ENCODE data around the gene UBTD1.
"Not testable (repeated sequence)": the region's sequence is repeated elsewhere in the genome, so short reads cannot be mapped to it uniquely, and the experiment has no call there.

UBTD1 gene, protein sequence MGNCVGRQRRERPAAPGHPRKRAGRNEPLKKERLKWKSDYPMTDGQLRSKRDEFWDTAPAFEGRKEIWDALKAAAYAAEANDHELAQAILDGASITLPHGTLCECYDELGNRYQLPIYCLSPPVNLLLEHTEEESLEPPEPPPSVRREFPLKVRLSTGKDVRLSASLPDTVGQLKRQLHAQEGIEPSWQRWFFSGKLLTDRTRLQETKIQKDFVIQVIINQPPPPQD

DNA sequence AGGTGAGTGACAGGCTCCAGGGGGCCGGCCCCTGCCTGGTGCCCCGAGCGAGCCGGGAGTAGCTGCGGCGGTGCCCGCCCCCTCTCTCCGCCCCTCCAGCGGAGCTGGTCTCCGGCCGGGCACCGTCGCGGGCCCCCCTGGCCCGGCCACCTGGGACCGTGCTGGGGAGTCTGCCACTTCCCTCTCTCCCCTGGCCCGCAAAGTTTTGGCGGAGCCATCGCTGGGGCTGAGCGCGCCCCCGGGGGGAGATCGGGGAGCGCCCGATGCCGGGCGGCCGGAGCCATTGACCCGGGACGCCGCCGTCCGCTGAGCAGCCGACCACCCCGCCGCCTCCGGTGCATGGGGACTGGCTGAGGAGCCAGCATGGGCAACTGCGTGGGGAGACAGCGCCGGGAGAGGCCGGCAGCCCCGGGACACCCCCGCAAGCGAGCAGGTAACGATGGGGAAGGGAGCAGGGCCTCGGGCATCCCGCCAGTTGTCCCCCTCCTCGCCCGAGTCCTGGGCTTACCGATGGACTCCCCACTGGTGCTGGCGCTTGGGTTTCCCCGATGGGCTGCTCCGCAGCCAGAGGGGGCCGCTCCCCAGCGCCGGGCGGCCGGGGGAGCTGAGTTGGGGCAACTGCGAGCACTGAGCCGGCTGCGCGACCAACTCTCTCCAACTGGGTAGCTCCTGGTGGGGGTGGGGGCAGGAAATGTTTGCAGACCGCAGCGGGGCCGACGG is at the start of gene UBTD1:
UBTD1 (plus strand) TSS at position 84 of the 720 bp plus-strand sequence; CDS start at position 364, 280 bp downstream.
- no peak for FAIRE-seq

- FAIRE-seq: no peak
Observed at GRCh38 chr10:97450828-97451227, 47.9 kb upstream of the UBTD1 start.

DNA sequence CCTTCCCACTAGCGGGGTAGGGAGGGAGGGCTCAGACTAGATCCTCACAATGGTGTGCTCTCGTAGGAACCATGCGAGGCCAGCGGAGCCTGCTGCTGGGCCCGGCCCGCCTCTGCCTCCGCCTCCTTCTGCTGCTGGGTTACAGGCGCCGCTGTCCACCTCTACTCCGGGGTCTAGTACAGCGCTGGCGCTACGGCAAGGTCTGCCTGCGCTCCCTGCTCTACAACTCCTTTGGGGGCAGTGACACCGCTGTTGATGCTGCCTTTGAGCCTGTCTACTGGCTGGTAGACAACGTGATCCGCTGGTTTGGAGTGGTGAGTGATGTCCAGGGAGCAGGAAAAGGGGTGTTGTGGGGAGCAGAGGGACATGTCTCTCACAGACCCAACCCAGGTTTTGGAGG is 47.1 kb upstream of the UBTD1 start:
- no peak for FAIRE-seq

- FAIRE-seq: no peak
Observed at GRCh38 chr10:97452352-97452751, 46.4 kb upstream of the UBTD1 start.

DNA sequence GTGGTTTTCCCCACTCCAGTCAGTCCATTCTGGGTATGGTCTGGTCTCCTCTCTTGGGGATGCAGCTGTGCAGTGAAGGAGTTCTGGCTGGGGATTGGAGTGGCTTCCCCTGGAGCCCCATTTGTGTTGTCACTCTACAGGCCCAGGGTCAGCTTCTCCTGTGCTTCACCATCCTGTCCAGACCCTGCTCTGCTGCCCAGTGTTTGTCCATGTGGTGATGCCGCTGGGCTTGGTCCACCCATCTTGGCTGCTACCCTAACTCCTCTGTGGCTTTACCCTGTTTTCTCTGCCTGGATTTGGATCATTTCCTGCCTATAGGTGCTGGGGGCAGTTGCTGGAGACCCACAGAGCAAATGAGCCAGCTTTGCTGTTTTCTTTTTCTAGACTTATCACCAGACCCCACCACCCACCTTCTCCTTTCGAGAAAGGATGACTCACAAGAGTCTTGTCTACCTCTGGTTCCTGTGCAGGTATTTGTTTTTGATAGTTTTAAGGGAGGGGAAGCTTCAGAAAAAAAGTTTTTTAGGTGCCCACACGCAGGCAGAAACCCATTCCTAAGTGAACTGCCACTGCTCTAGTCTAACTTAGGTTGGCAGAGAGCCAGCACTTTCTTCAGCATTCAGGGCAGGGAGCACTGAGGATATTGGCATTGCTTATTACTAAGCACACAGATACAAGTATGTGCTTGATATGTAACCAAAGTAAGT is 44.2 kb upstream of the UBTD1 start:
- FAIRE-seq: no peak

- FAIRE-seq: no peak
Observed at GRCh38 chr10:97456034-97456685, 42.6 kb upstream of the UBTD1 start.

- no peak for FAIRE-seq
Observed at GRCh38 chr10:97456686-97457065, 42.0 kb upstream of the UBTD1 start.

- no peak for FAIRE-seq
Observed at GRCh38 chr10:97459111-97459510, 39.6 kb upstream of the UBTD1 start.

- no peak for FAIRE-seq
Observed at GRCh38 chr10:97459933-97460332, 38.8 kb upstream of the UBTD1 start.

GRCh38 chr10:97462309-97462708 is 36.4 kb upstream of the UBTD1 start:
- no peak for FAIRE-seq

GRCh38 chr10:97463363-97464132 is 35.2 kb upstream of the UBTD1 start:
- FAIRE-seq: no peak

GRCh38 chr10:97464226-97464625 is 34.5 kb upstream of the UBTD1 start:
- FAIRE-seq: no peak

DNA sequence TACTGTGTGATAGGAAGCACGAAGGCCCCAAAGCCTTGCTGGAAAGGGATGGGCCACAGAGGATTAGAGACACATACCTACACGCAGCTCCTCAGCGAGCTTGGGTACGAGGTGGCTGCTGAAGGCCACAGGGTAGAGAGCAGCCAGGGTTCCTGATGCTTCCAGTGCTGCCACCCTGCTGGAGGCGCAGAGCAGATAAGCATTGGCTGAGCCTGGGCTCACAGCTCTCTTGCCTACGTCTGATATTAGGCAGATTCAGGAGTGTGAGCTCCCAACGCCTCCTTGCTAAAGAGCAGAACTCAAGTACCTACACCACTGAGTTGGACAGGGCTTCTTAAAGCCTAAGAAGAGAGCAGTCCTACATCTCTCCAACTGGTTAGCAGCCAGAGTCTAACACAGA is 32.7 kb upstream of the UBTD1 start:
- no peak for FAIRE-seq

GRCh38 chr10:97466755-97467154 is 32.0 kb upstream of the UBTD1 start:
- no peak for FAIRE-seq

GRCh38 chr10:97468162-97468561 is 30.6 kb upstream of the UBTD1 start:
- no peak for FAIRE-seq

GRCh38 chr10:97468781-97469180 is 29.9 kb upstream of the UBTD1 start:
- FAIRE-seq: not testable (repeated sequence)

GRCh38 chr10:97474918-97475317 is 23.8 kb upstream of the UBTD1 start:
- no peak for FAIRE-seq

GRCh38 chr10:97475936-97476594 is 22.7 kb upstream of the UBTD1 start:
- no peak for FAIRE-seq

DNA sequence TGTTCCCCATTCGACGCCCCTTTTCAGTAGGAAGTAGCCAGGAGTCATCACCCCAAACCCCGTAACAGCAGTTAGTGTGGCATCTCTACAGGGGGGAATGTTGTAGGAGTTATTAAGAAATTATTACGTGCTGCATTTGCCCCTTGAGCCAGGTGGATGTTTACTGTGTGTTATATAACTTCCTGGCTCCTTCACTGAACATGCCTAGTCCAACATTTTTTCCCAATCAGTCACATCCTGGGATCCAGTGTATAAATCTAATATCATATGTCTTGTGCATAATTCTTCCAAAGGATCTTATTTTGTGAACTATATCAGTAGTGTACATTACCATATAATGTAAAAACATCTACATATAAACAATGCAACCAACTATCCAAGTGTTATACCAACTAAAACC is 19.3 kb upstream of the UBTD1 start:
- FAIRE-seq: not testable (repeated sequence)

DNA sequence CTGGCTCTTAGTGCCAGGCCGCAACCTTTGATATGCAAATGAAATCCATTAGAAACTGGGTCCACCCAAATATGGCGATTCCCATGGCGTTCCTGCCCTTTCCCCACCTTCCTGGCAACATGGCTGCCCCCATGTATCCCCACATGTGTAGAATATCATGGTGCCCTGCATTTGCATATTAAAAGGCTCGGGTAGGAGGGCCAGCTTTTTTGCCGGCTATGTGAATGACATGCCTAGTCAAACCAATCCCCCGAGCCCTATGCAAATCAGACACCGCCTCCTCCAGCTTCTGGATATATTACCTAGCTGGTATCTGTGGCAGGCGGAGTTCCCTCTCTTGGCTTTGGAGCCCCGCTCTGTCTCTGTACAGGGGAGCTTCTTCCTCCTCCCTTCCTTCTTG is 18.8 kb upstream of the UBTD1 start:
- no peak for FAIRE-seq

DNA sequence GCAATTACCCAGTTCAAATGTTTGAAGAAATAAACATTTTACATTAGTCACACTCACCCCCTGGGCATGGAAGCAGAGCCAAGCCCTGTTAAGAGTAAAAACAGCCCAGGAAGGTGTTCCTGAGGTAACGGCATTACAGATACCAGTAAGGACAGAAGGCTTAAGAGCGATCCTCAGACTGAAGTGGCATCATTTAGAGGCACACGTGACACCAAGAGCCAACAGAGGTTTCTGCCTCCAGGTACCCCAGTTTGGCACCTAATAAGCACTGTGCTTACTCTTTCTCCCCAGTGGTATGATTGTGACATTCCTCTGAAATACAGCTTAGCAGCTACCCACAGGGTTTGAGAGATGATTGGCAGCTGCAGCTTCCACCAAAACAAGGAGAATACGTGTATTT is 17.7 kb upstream of the UBTD1 start:
- no peak for FAIRE-seq

- no peak for FAIRE-seq
Observed at GRCh38 chr10:97482381-97482780, 16.3 kb upstream of the UBTD1 start.

Data from TTC549 (cell line).